H1 (cell line): ENCODE results near the gene CNDP1. TPM values are rescaled to one million over a fixed set of nuclear protein-coding genes. Genes with fewer than 3 reads are reported as not detected.

Source experiments
- CTCF ChIA-PET: fragments of 300-600 bp; sonication (Branson Sonifier 250); formaldehyde crosslinking; loops from one replicate; lab custom pipeline; 2021; ENCODE audit not compliant: partially characterized antibody; lab: Charles Lee
- POLR2A ChIA-PET: fragments of 300-600 bp; sonication (Branson Sonifier 250); formaldehyde crosslinking; loops from one replicate; lab custom pipeline; 2021; ENCODE audit warnings: inconsistent platforms; ENCODE audit not compliant: partially characterized antibody; lab: Charles Lee
- DNase-seq, 2 experiments: peaks; one replicate each; pipeline versions ENCODE4 v3.0.0 to v3.0.0-alpha.2; 2010 to 2022; ENCODE audit warnings: low spot score in 2 of 2, low read depth in 1 of 2, mixed read lengths in 1 of 2
- FAIRE-seq: peaks from 2 replicates; lab custom pipeline; 2011; peaks lifted over from hg19 to GRCh38; lab: Jason Lieb, UNC
- H2AFZ ChIP-seq: 2 replicates; pipeline ENCODE4 v1.8.1; 2012; ENCODE audit warnings: low read length, inconsistent platforms
- H2AK5ac ChIP-seq: 2 replicates; pipeline ENCODE4 v1.6.1; 2013; ENCODE audit warnings: low read depth, low read length
- H2BK120ac ChIP-seq: replicated peaks from 2 replicates; pipeline ENCODE3; 2013; ENCODE audit warnings: low read depth, low read length, inconsistent platforms
- H2BK12ac ChIP-seq: 2 replicates; pipeline ENCODE4 v1.6.1; 2013; ENCODE audit warnings: low read depth, low read length
- H2BK15ac ChIP-seq: 2 replicates; pipeline ENCODE4 v1.6.1; 2013; ENCODE audit warnings: low read length
- H2BK20ac ChIP-seq: 2 replicates; pipeline ENCODE4 v1.6.1; 2013; ENCODE audit warnings: low read length
- H2BK5ac ChIP-seq: 2 replicates; pipeline ENCODE4 v1.6.1; 2013; ENCODE audit warnings: low read depth, low read length
- H3K14ac ChIP-seq: 2 replicates; pipeline ENCODE4 v1.6.1; 2013; ENCODE audit warnings: inconsistent platforms; ENCODE audit not compliant: insufficient read length
- H3K18ac ChIP-seq: 2 replicates; pipeline ENCODE4 v1.6.1; 2013; ENCODE audit warnings: low read length; ENCODE audit errors: extremely low read depth
- H3K23ac ChIP-seq: 2 replicates; pipeline ENCODE4 v1.6.1; 2013; ENCODE audit warnings: inconsistent platforms; ENCODE audit not compliant: insufficient read length
- H3K23me2 ChIP-seq: 2 replicates; pipeline ENCODE4 v1.6.1; 2013; ENCODE audit warnings: low read depth, low read length
- H3K27ac ChIP-seq: 2 replicates; pipeline ENCODE4 v1.6.1; 2011; ENCODE audit warnings: low read depth, low read length, inconsistent platforms
- H3K27me3 ChIP-seq, 4 experiments: replicated peaks in 1 of 4; 1 replicate in 1 of 4; 2 replicates in 3 of 4; pipeline versions ENCODE4 v1.6.1 to v1.8.1; 2011 to 2013; ENCODE audit warnings: low read length in 3 of 4, mild to moderate bottlenecking in 3 of 4, inconsistent platforms in 2 of 4, mixed read lengths in 2 of 4, moderate library complexity in 1 of 4; ENCODE audit not compliant: control insufficient read depth in 3 of 4, insufficient read depth in 3 of 4; ENCODE audit errors: extremely low read depth in 1 of 4
- H3K36me3 ChIP-seq, 4 experiments: 2 replicates each; pipeline versions ENCODE4 v1.6.1 to v1.8.1; 2011 to 2013; ENCODE audit warnings: mild to moderate bottlenecking in 4 of 4, low read length in 3 of 4, moderate library complexity in 2 of 4, control low read depth in 1 of 4, inconsistent platforms in 1 of 4; ENCODE audit not compliant: insufficient read depth in 4 of 4, control insufficient read depth in 2 of 4
- H3K4ac ChIP-seq: replicated peaks from 2 replicates; pipeline ENCODE3; 2013; ENCODE audit warnings: low read length, low read depth, mixed read lengths, inconsistent platforms; ENCODE audit not compliant: insufficient read length
- H3K4me1 ChIP-seq, 4 experiments: replicated peaks in 1 of 4; 1 replicate in 1 of 4; 2 replicates in 3 of 4; pipeline versions ENCODE4 v1.6.1 to v1.8.1; 2011 to 2013; ENCODE audit warnings: low read length in 3 of 4, inconsistent platforms in 2 of 4, mixed read lengths in 1 of 4; ENCODE audit not compliant: insufficient read depth in 4 of 4, control insufficient read depth in 3 of 4
- H3K4me2 ChIP-seq, 2 experiments: 2 replicates each; pipeline versions ENCODE4 v1.6.1 to v1.8.1; 2011 to 2013; ENCODE audit warnings: low read depth in 2 of 2, low read length in 2 of 2, control low read depth in 1 of 2, inconsistent platforms in 1 of 2, mild to moderate bottlenecking in 1 of 2; ENCODE audit not compliant: insufficient read depth in 1 of 2
- H3K4me3 ChIP-seq, 4 experiments: fragments of 200-600, 300-600 bp in 1 of 4; sonication (generic), shearing (Covaris generic), sonication (Bioruptor Twin) in 1 of 4; 2 replicates each; pipeline versions ENCODE4 v1.5.1 to v1.8.1; 2011 to 2016; ENCODE audit warnings: low read length in 4 of 4, low read depth in 3 of 4, control low read depth in 2 of 4, inconsistent platforms in 2 of 4, mild to moderate bottlenecking in 2 of 4, mixed read lengths in 1 of 4, moderate library complexity in 1 of 4; ENCODE audit not compliant: insufficient read depth in 2 of 4; ENCODE audit errors: extremely low read depth in 1 of 4
- H3K56ac ChIP-seq: replicated peaks from 2 replicates; pipeline ENCODE3; 2013; ENCODE audit warnings: low read depth, mild to moderate bottlenecking, mixed read lengths, low read length, inconsistent platforms; ENCODE audit not compliant: insufficient read length
- H3K79me1 ChIP-seq: 2 replicates; pipeline ENCODE4 v1.6.1; 2013; ENCODE audit warnings: low read depth, low read length, control low read depth
- H3K79me2 ChIP-seq, 2 experiments: 2 replicates each; pipeline versions ENCODE4 v1.6.1 to v1.8.1; 2012 to 2013; ENCODE audit warnings: low read length in 2 of 2, mild to moderate bottlenecking in 2 of 2, inconsistent platforms in 1 of 2; ENCODE audit not compliant: insufficient read depth in 2 of 2, control insufficient read depth in 1 of 2
- H3K9ac ChIP-seq, 4 experiments: replicated peaks in 1 of 4; 1 replicate in 1 of 4; 2 replicates in 3 of 4; pipeline versions ENCODE4 v1.6.1 to v1.8.1; 2011 to 2013; ENCODE audit warnings: low read depth in 3 of 4, low read length in 3 of 4, control low read depth in 2 of 4, mild to moderate bottlenecking in 2 of 4, moderate library complexity in 2 of 4, inconsistent platforms in 1 of 4; ENCODE audit errors: extremely low read depth in 1 of 4
- H3K9me3 ChIP-seq, 2 experiments: 2 replicates each; pipeline versions ENCODE4 v1.6.1 to v1.8.1; 2012 to 2013; ENCODE audit warnings: mild to moderate bottlenecking in 2 of 2, moderate library complexity in 2 of 2, control low read depth in 1 of 2, inconsistent platforms in 1 of 2, low read depth in 1 of 2, low read length in 1 of 2, mixed read lengths in 1 of 2; ENCODE audit not compliant: insufficient read depth in 2 of 2
- H4K20me1 ChIP-seq, 2 experiments: replicated peaks in 1 of 2; 2 replicates each; pipeline versions ENCODE3 to v1.8.1; 2011 to 2013; ENCODE audit warnings: inconsistent platforms in 2 of 2, low read length in 2 of 2, mild to moderate bottlenecking in 1 of 2; ENCODE audit not compliant: insufficient read depth in 2 of 2, control insufficient read depth in 1 of 2
- H4K5ac ChIP-seq: 2 replicates; pipeline ENCODE4 v1.6.1; 2013; ENCODE audit warnings: low read length, low read depth, mixed read lengths, inconsistent platforms; ENCODE audit not compliant: insufficient read length
- H4K8ac ChIP-seq: 2 replicates; pipeline ENCODE4 v1.8.0; 2013; ENCODE audit warnings: mild to moderate bottlenecking, moderate library complexity, low read length, inconsistent platforms; ENCODE audit not compliant: insufficient read depth; ENCODE audit errors: extremely low read depth
- H4K91ac ChIP-seq: replicated peaks from 2 replicates; pipeline ENCODE3; 2013; ENCODE audit warnings: low read length, mixed read lengths, inconsistent platforms; ENCODE audit not compliant: insufficient read length
- TAF7 ChIP-seq: optimal IDR thresholded peaks from 2 replicates; pipeline ENCODE3; 2011; ENCODE audit warnings: low read depth, mild to moderate bottlenecking, inconsistent platforms, low read length, moderate library complexity, borderline replicate concordance
- WGBS, 2 experiments: shearing (Covaris generic) in 1 of 2; methylation state at CpG; one replicate each; pipeline versions ENCODE4 v1.1.6 to v1.1.7; 2013 to 2015; ENCODE audit warnings: low lambda C conversion rate in 2 of 2, mixed read lengths in 2 of 2, inconsistent platforms in 1 of 2, low coverage in 1 of 2, missing lambda C conversion rate in 1 of 2; ENCODE audit not compliant: insufficient replicate concordance in 2 of 2, insufficient coverage in 1 of 2, insufficient read length in 1 of 2; ENCODE audit errors: extremely low coverage in 1 of 2, missing lambda C conversion rate in 1 of 2; 5-methylcytosine and 5-hydroxymethylcytosine counted together
- polyA plus RNA-seq, 7 experiments: library from polyadenylated mRNA; depleted of rRNA in 3 of 7; stranded (reverse) in 5 of 7; unstranded in 2 of 7; fragments of >200 nt in 5 of 7; fragments of 200-250 nt in 2 of 7; gene quantifications; 1 replicate in 5 of 7; 2 replicates in 1 of 7; 4 replicates in 1 of 7; pipeline versions ENCODE4 v1.2.1 to v1.2.3, GENCODE V29; 2011 to 2013; ENCODE audit warnings: missing spikeins in 2 of 7, mixed read lengths in 2 of 7
- total RNA-seq: library from RNA; stranded (reverse); fragmentation: NEBNext Ultra II Directional; extraction: Animal tissue kit (Norgen Biotek cat#: 25700); gene quantifications from 2 replicates; pipeline ENCODE4 v1.2.1, GENCODE V29; 2021

The CNDP1 gene
- total and polyA plus RNA-seq, 2 of the 8 experiments (the other 6 are each of a cell fraction or from before 2014, with no cell fraction given): 0.09 TPM; not detected in 1

GRCh38 chr18:74507097-74507881, 27.0 kb upstream of the CNDP1 start:
- no peak overlapping the region for H3K18ac ChIP-seq
- H2BK5ac ChIP-seq: no peak overlapping the region
- H2BK15ac ChIP-seq: no peak overlapping the region
- peaks cover 15 to 17% of the 10 kb centered on the region in 2 experiments for H4K20me1 ChIP-seq
- H3K27me3 ChIP-seq: no peaks in the 10 kb centered on the region
- no peak overlapping the region for H3K4me2 ChIP-seq
- H3K4ac ChIP-seq: no peak overlapping the region
- H3K79me1 ChIP-seq: peaks cover 4% of the 10 kb centered on the region
- H2BK12ac ChIP-seq: no peak overlapping the region
- no peak overlapping the region for H3K23ac ChIP-seq
- peaks cover 0 to 3% (median 2%) of the 10 kb centered on the region in 4 experiments; a peak in 4 of 7 replicates for H3K4me1 ChIP-seq
- no peak overlapping the region for H2BK20ac ChIP-seq
- FAIRE-seq (no peak), DNase-seq (no peak)
- no peak overlapping the region for H3K4me3 ChIP-seq
- H4K91ac ChIP-seq: no peak overlapping the region
- H3K36me3 ChIP-seq: peaks cover 16 to 85% (median 58%) of the 10 kb centered on the region in 4 experiments
- H4K5ac ChIP-seq: no peak overlapping the region
- no peak overlapping the region for H3K9ac ChIP-seq
- ChIA-PET CTCF (interaction anchor here (1.5 kb wide), 1 partner anchor 309 kb away, joined by 4 read pairs; no protein-coding TSS in a partner anchor), POLR2A (interaction anchor here (1.5 to 4.6 kb wide), 2 partner anchors 10 to 15 kb away, joined by 5 to 31 read pairs; no protein-coding TSS in a partner anchor)
- no peak overlapping the region for H3K27ac ChIP-seq
- H3K56ac ChIP-seq: no peak overlapping the region
- no peak overlapping the region for H2BK120ac ChIP-seq
- H2AFZ ChIP-seq: no peak overlapping the region
- H3K79me2 ChIP-seq: no peaks in the 10 kb centered on the region; a peak in 1 of 4 replicates
- WGBS, 2 experiments: 89% methylated on average over 23 of the region's 23 CpGs; no CpG with 5 or more reads in 1 of the 2 experiments
- H3K9me3 ChIP-seq: no peaks in the 10 kb centered on the region
- no peak for TF ChIP-seq TAF7
- no peak overlapping the region for H3K14ac ChIP-seq
- H3K23me2 ChIP-seq: no peaks in the 10 kb centered on the region
- no peak overlapping the region for H4K8ac ChIP-seq
- no peak overlapping the region for H2AK5ac ChIP-seq
